22Rv1 (cell line): ENCODE data around the gene HGFAC.

ENCODE experiments used
- CTCF ChIP-seq: fragments of 450-650 bp; IDR thresholded peaks from 2 replicates; pipeline ENCODE4 v1.5.1; 2017; ENCODE audit warnings: mild to moderate bottlenecking
- ZFX ChIP-seq: fragments of 450-650 bp; IDR thresholded peaks from 2 replicates; pipeline ENCODE4 v1.6.1; 2017; ENCODE audit warnings: antibody characterized with exemption, borderline replicate concordance

DNA sequence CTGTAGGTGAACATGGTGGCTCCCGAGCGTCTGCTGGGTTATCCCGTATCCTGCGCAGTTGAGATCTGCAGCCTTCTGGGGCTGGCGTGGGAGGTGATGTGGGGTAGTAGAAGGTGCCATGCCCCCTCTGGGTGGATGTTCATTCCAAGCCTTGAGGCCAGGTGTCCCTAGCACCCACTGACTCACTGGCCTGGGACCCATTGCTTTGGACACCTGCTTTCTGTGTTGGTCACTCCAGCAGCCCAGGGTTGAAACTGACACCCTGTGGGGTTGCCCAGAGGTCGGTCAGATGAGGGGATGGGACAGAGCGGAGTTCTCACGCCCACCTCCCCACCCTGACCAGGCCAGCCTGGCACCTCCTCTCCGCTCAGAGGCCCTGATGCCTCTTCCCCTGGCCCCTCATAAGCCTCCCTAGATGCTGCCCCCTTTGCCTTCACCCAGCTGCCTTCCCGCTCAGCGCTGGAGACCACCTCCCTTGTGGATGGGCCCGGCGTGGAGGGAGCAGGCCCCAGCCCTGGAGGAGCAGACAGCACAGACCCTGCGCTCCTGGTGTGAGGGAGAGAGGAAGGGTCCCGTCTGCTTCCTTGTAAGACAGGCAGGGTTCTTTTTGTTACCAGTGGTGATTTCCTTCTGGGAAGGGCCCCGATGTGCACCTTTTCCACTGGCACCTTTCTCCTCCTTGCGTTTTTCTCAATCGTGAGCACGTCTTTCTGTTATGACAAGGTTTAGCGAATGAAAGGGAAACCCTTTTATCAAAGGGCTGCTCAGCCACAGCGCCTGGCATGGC, 23.3 kb downstream of the HGFAC start:
- TF ChIP-seq CTCF (no peak), ZFX (no peak)
